SH-SY5Y (cell line): ENCODE measurements around the gene STC2.

ENCODE experiments used
- GATA2 ChIP-seq: IDR thresholded peaks from 2 replicates; pipeline ENCODE4 v1.6.1; 2011; ENCODE audit warnings: mild to moderate bottlenecking, low read depth, low read length
- GATA3 ChIP-seq: IDR thresholded peaks from 2 replicates; pipeline ENCODE4 v1.6.1; 2011; ENCODE audit warnings: low read depth, mild to moderate bottlenecking, low read length, moderate library complexity

DNA sequence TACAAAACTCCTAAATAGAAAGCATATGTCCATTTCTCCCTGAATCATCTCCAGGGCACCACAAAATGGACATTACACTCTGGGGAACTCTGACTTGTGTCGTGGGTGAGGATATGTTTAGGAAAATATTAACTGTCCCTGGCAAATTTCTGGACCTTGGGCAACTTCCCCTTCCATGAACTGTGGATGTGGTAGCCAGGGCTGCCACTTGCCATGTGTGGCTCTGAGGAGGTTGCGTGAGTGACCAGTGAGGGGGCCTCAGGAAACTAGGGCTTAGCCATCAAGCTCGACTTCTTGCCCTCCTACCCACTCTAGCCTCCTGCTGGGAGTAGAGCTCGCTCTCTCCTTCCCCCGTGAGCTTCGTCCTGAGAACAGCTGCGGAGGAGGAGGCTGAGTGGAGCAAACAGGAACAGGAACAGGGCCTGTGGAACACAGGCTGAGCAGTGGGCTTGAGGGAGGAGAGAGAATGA is 13.8 kb upstream of the STC2 start:
- TF ChIP-seq GATA2 (no peak), GATA3 (no peak)
